EH (cell line): ENCODE results near the gene HELT.

Experiments
- DNase-seq: peaks from one replicate; pipeline ENCODE4 v3.0.0-alpha.2; 2015; ENCODE audit warnings: low read depth

The HELT gene

DNA sequence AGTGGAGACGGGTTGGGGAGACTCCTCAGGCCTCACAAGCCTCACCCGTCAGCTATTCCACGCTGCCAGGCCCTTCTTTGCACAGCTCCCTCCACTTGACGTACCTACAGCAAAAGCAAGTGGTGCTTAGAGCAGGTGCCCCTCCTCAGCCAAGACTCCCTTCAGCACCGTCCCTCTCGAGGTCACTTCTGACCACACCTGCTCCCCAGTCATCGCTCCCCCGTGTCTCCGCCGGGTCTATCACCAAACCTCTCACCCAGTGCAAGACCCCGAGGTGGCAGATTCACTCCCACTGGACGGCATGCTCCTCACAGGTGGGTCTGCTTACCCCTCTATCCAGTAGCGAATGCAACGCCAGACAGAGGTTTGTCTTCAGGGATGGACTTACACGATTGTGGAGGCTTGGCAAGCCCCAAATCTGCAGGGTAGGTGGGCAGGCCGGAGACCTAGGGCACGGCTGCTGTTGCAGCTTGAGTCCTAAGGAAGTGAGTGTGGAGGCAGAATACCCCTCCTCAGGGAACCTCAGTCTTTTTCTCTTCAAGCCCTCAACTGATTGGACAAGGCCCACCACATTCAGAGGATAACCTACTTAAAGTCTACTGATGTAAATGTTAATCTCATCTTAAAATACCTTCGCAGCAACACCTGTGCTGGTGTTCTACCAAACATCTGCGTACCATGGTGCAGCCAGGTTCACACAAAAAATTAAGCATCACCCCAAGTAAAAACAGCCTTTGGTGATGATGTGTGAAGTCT lies 14.5 kb upstream of the HELT start:
- no peak for DNase-seq

DNA sequence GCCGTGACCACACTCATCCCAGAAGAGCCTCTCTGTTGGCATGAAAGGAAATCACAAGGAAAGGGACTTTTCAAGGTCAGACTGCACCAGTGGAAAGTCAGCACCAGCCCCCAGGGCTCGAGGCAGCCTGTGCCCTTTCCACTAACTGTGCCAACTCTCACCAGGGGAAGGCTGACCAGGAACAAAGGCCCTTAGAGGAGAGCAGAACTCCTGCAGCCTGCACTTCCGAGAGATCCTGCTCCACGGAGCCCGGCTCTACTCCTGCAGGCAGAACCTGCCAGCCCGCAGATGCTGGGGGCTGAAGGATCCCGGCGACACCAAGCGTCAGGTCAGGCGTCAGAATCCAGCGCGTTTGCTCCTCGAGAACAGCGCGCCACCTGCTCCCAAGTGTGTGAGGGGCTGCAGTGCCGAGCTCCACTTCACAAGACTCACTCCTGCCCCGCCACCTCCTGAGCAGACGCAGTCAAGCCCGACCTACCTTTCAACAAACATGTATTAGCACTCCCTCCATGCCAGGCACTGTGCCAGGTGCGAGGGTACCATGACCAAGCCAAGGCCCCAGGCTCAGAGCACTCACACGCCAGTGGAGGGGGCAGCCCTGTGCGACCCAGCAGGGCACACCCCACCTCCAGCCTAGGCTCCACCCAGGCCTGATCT lies 13.6 kb upstream of the HELT start:
- no peak for DNase-seq

DNA sequence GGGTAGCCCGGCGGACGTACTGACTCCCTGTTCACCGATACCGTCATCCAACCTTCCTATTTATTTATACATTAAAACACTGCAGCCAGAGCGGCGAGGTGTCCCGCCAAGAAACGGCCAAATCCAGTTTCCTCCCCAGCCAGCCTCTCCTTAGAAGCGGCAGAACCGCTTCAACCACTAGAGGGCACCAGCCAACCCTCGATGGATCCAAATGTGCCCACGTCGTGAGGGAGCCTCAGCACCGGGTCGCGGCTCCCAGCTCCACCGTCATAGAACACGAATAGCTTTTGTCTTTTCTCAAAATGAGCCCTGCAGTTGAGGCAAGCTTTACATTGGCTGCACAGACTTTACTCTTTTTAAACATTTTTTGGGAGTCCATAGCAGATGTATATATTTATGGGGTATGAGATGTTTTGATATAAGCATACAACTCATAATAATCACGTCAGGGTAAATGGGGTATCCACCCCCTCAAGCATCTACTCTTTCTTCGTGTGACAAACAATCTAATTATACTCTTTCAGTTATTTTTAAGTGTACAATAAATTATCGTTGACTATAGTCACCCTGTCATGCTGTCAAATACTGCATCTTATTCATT lies 13.0 kb upstream of the HELT start:
- DNase-seq: peak; percentile 73

DNA sequence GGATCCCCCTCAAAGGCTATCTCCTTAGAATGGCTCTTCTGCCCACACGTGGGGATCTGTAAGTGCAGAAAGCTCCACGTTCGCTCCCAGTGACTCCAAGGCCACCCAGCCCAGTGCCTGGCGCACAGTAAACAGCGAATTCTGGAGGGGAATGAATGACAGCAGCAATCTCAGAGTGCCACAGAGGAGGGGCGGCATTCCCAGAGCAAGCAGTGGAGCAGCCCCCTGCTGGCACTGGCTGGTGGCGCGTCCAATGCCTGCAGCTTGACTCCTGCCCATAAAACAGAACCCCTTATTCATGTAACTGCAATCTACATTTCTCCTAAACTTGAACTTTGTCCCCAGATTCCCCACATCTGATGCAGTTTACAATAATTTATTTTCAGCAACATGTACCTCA lies 6.9 kb upstream of the HELT start:
- DNase-seq: peak; percentile 6

DNA sequence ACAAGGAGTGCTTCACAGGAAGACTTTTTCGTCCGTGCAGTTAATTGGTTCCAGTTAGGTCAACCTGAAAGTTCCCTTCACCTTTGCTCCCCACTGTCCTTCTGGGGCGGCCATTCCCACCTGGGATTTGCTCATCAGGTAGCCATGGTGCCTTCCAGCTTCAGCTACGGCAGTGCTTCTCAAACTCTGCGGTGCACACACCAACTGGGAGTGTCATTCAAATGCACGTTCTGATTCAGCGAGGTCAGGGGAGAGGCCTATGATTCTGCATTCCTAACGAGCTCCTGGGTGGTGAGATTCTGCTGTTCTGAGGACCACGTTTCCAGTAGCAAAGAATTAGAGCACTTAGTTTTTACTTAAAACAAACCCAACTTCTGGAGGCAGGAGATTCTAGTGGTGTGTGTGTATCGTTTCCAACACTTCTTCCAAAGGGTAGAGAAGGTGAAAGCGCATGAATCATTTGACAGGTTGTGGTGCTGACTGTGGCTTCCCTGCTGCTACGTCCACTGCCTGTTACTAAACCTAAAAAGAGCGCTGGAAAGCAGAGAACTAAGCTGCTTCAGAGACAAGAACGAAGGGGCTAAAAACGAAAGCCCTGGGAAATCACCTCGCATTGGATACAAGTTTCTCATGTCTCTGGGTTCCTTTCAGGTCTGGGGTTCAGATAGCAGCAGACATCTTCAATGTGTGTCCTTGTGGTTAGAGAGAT lies 4.7 kb upstream of the HELT start:
- no peak for DNase-seq

- DNase-seq: no peak
These were observed 3.2 kb upstream of the HELT start for GRCh38 chr4:185015108-185015507.

DNA sequence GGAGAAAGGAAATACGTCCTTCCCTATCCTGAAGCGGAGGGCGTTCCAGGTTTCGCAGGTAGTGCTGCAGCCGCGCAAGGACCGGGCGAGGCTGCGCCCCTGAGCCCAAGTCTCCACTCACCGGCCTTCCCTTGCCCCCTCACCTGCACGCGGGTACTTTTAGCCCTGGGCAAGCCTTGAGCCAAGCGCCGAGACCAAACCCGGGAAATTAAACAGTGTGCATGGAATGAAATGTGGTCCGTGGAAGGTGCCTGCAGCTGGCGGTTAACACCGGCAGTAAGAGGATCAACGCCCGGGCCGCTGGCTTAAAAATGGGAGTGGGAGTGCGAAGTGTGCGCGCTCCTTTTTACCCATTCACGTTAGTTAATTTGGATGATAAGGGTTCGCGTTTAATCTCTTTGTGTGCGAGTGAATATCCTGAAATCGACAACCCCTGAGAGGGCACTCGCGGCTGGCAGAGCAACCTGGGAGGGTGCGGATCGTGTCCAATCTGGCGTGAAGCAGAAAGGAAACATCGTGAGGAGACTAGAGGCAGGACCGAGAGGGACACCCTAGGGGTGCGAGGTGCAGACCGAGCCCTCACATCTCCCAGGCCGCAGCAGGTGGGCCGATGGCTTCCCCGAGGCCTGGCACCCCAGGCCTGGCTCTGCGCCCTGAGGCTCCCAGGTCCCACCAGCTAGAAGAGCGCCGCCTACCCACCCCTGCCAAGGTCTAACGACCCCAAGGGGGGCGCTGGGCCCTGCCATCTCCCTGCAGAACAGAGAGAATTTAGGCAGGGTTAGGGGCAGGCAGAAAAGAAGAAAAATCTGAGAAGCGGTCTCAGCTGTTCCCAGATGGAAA lies 2.0 kb upstream of the HELT start:
- no peak for DNase-seq

GRCh38 chr4:185016946-185017758 lies 1.1 kb upstream of the HELT start:
- no peak for DNase-seq

GRCh38 chr4:185018834-185019455 lies 655 bp downstream of the HELT start:
- DNase-seq: no peak

DNA sequence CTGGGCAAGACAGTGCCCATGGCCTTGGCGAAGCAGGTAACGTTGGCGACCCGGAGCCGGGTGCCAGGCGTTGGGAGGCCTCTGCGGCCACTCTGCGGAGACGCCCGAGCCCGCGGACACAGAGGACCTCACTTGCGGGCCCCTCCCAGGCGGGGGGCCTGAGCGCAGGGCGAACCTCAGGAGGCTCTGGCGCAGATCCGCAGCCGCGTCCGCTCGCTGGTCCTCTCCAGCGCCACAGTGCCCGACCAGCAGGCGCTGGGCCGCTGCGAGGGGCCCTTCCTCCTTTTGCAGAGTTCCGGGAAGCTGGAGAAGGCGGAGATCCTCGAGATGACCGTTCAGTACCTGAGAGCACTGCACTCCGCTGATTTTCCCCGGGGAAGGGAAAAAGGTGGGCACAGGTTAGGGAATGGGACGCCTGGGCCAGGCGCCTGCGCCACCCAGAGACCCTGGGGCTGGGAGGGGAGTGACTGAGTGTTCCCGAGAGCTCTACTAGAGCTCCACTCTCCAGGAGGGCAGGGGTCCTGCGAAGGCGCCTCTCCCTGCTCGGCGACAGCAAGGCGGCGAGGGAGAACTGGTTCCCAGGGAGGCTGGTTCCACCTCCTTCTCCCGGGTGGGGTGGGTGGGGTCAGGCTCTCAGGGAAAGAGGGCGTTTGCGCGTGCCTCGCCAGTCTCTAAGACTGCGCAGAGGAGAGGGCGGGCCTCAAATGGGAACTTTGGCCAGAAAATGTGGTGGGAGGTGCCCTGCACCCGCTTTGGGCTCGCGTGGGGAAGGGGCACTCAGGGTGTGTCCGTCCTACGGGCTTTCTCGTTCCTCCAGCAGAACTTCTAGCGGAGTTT lies 1.4 kb downstream of the HELT start:
- no peak for DNase-seq

DNA sequence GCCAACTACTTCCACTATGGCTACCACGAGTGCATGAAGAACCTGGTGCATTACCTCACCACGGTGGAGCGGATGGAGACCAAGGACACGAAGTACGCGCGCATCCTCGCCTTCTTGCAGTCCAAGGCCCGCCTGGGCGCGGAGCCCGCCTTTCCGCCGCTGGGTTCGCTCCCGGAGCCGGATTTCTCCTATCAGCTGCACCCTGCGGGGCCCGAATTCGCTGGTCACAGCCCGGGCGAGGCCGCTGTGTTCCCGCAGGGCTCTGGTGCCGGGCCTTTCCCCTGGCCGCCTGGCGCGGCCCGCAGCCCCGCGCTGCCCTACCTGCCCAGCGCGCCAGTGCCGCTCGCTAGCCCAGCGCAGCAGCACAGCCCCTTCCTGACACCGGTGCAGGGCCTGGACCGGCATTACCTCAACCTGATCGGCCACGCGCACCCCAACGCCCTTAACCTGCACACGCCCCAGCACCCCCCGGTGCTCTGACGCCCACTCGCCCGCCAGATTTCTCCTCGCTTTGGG lies 2.1 kb downstream of the HELT start:
- DNase-seq: no peak

GRCh38 chr4:185020863-185021761 lies 2.8 kb downstream of the HELT start:
- DNase-seq: no peak

DNA sequence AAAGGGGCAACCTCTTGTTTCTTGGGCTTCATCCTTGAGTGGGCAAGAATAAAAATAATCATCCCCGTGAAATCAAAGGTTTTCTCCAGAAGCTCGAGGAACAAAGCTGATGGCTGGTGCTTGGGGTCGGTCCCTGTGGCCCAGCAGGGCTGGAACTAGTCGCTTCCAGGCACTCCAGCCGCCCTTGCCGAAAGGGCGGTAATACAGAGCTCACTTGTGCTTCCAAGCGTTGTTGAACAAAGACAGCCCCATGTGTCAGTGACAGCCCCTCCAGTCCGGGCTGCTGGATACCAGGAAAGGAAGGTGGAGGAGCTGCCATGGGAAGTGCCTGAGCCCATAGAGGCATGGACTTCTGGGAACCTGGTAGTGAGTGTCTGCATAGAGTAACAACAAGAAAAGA lies 5.2 kb downstream of the HELT start:
- no peak for DNase-seq

DNA sequence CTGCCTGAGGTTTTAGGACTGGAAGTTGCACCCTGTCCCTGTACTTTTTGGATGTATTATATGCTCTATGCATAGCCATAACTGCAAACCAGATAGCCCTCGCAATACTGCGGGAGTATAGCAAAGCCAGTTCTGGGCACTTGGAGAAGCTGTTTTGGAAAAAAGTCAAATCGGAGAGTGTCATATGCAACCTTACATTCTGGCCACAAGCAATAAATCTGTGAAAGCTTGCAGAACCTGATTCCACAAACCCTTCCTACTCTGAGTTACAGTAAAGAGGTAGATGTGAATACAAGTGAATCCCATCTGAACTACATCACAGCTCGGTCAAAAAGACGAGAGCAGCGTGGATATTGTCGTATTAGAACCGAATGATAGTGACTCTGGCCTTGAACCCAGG lies 10.3 kb downstream of the HELT start:
- no peak for DNase-seq

- no peak for DNase-seq
These were observed 13.3 kb downstream of the HELT start for GRCh38 chr4:185031611-185032010.

GRCh38 chr4:185033072-185033471 lies 14.8 kb downstream of the HELT start:
- no peak for DNase-seq

GRCh38 chr4:185033950-185034349 lies 15.7 kb downstream of the HELT start:
- DNase-seq: no peak

GRCh38 chr4:185035284-185035683 lies 17.0 kb downstream of the HELT start:
- DNase-seq: no peak
